DOHH2 (cell line): Measurements from ENCODE around the gene PIGR.

Experiments used
- H3F3A ChIP-seq: fragments of 200-600 bp; sonication (generic), shearing (Covaris generic); 2 replicates; pipeline ENCODE4 v1.6.0; 2016; ENCODE audit warnings: antibody characterized with exemption, mild to moderate bottlenecking; ENCODE audit not compliant: control insufficient read depth, insufficient read depth
- H3K27ac ChIP-seq: fragments of 200-600 bp; sonication (generic); 2 replicates; pipeline ENCODE4 v1.5.1; 2014; ENCODE audit warnings: low read depth, mild to moderate bottlenecking, low read length, moderate library complexity
- H3K27me3 ChIP-seq: fragments of 200-600 bp; sonication (generic); 2 replicates; pipeline ENCODE4 v1.6.1; 2014; ENCODE audit warnings: mild to moderate bottlenecking, low read length, mixed read lengths; ENCODE audit not compliant: control insufficient read depth
- H3K36me3 ChIP-seq: fragments of 200-600 bp; sonication (generic); 2 replicates; pipeline ENCODE4 v1.6.1; 2014; ENCODE audit warnings: mild to moderate bottlenecking, low read length, moderate library complexity, mixed read lengths; ENCODE audit not compliant: control insufficient read depth
- H3K4me1 ChIP-seq: fragments of 200-600 bp; sonication (generic); 2 replicates; pipeline ENCODE4 v1.6.1; 2014; ENCODE audit warnings: mild to moderate bottlenecking, low read length, mixed read lengths; ENCODE audit not compliant: control insufficient read depth
- H3K4me2 ChIP-seq: fragments of 200-600 bp; sonication (generic); 2 replicates; pipeline ENCODE4 v1.6.0; 2014; ENCODE audit warnings: mild to moderate bottlenecking, low read length, moderate library complexity
- H3K4me3 ChIP-seq: fragments of 200-600 bp; sonication (generic); 2 replicates; pipeline ENCODE4 v1.5.1; 2014; ENCODE audit warnings: mild to moderate bottlenecking, low read length, mixed read lengths
- H3K79me2 ChIP-seq: fragments of 200-600 bp; sonication (generic); 2 replicates; pipeline ENCODE4 v1.6.1; 2014; ENCODE audit warnings: mild to moderate bottlenecking, low read length, mixed read lengths; ENCODE audit not compliant: control insufficient read depth
- H3K9me2 ChIP-seq: fragments of 200-600 bp; sonication (generic); replicated peaks from 2 replicates; pipeline ENCODE4 v1.6.1; 2014; ENCODE audit warnings: mild to moderate bottlenecking, low read length, mixed read lengths; ENCODE audit not compliant: control insufficient read depth
- H3K9me3 ChIP-seq: fragments of 200-600 bp; sonication (generic); 2 replicates; pipeline ENCODE4 v1.6.1; 2014; ENCODE audit warnings: antibody characterized with exemption, low read length, mixed read lengths; ENCODE audit not compliant: control insufficient read depth, insufficient read depth
- H4K20me1 ChIP-seq: fragments of 200-600 bp; sonication (generic); 2 replicates; pipeline ENCODE4 v1.6.0; 2014; ENCODE audit warnings: low read depth, mild to moderate bottlenecking, antibody characterized with exemption, low read length, moderate library complexity; ENCODE audit not compliant: control insufficient read depth, insufficient read depth
- CTCF ChIP-seq: fragments of 200-600 bp; sonication (generic); IDR thresholded peaks from one replicate; pipeline ENCODE4 v1.5.1; 2014; ENCODE audit warnings: antibody characterized with exemption, mild to moderate bottlenecking, low read depth, low read length; ENCODE audit not compliant: poor library complexity, severe bottlenecking
- EZH2phosphoT487 ChIP-seq: fragments of 200-600 bp; sonication (generic); IDR thresholded peaks from 2 replicates; pipeline ENCODE4 v1.6.1; 2017; ENCODE audit warnings: borderline replicate concordance, mild to moderate bottlenecking, antibody characterized with exemption, low read length, moderate library complexity, mixed read lengths

Gene PIGR

GRCh38 chr1:206903687-206904086 lies 42.6 kb downstream of the PIGR start:
- H4K20me1 ChIP-seq: no peaks in the 10 kb centered on the region
- no peaks in the 10 kb centered on the region for H3F3A ChIP-seq
- peaks cover 28% of the 10 kb centered on the region for H3K27me3 ChIP-seq
- no peaks in the 10 kb centered on the region for H3K36me3 ChIP-seq
- no peak overlapping the region for H3K27ac ChIP-seq
- no peak overlapping the region for H3K4me3 ChIP-seq
- H3K4me2 ChIP-seq: no peak overlapping the region
- TF ChIP-seq CTCF (no peak), EZH2phosphoT487 (no peak)
- H3K79me2 ChIP-seq: no peaks in the 10 kb centered on the region
- H3K9me3 ChIP-seq: no peaks in the 10 kb centered on the region
- peaks cover 2% of the 10 kb centered on the region; the same call in 1 of the 2 replicates for H3K4me1 ChIP-seq
- no peaks in the 10 kb centered on the region for H3K9me2 ChIP-seq

GRCh38 chr1:206902702-206903101 lies 43.6 kb downstream of the PIGR start:
- no peaks in the 10 kb centered on the region for H3K36me3 ChIP-seq
- TF ChIP-seq EZH2phosphoT487 (no peak), CTCF (no peak)
- no peak overlapping the region for H3K27ac ChIP-seq
- H3K79me2 ChIP-seq: no peaks in the 10 kb centered on the region
- peaks cover 2% of the 10 kb centered on the region; the same call in 1 of the 2 replicates for H3K4me1 ChIP-seq
- no peaks in the 10 kb centered on the region for H3K9me3 ChIP-seq
- H3K4me2 ChIP-seq: no peak overlapping the region
- no peak overlapping the region for H3K4me3 ChIP-seq
- no peaks in the 10 kb centered on the region for H4K20me1 ChIP-seq
- peaks cover 21% of the 10 kb centered on the region for H3K27me3 ChIP-seq
- H3K9me2 ChIP-seq: no peaks in the 10 kb centered on the region
- no peaks in the 10 kb centered on the region for H3F3A ChIP-seq

GRCh38 chr1:206901944-206902343 lies 44.3 kb downstream of the PIGR start:
- no peak for TF ChIP-seq CTCF
- no peak for TF ChIP-seq EZH2phosphoT487
- no peaks in the 10 kb centered on the region for H3K9me2 ChIP-seq
- no peaks in the 10 kb centered on the region for H3K9me3 ChIP-seq
- H3K4me1 ChIP-seq: peaks cover 2% of the 10 kb centered on the region; the same call in 1 of the 2 replicates
- H3F3A ChIP-seq: no peaks in the 10 kb centered on the region
- H3K4me3 ChIP-seq: no peak overlapping the region
- H4K20me1 ChIP-seq: no peaks in the 10 kb centered on the region
- no peaks in the 10 kb centered on the region for H3K79me2 ChIP-seq
- no peaks in the 10 kb centered on the region for H3K36me3 ChIP-seq
- H3K27me3 ChIP-seq: peaks cover 21% of the 10 kb centered on the region
- no peak overlapping the region for H3K4me2 ChIP-seq
- H3K27ac ChIP-seq: no peak overlapping the region

GRCh38 chr1:206900149-206900548 lies 46.1 kb downstream of the PIGR start:
- Histone ChIP-seq H3K9me3 (no peaks in the 10 kb centered on the region), H3K27ac (no peak overlapping the region), H3K36me3 (no peaks in the 10 kb centered on the region), H4K20me1 (no peaks in the 10 kb centered on the region), H3K9me2 (no peaks in the 10 kb centered on the region), H3K79me2 (no peaks in the 10 kb centered on the region), H3K4me1 (no peaks in the 10 kb centered on the region; the same call in 1 of the 2 replicates), H3K4me3 (no peak overlapping the region), H3F3A (no peaks in the 10 kb centered on the region), H3K27me3 (peaks cover 23% of the 10 kb centered on the region; the same call in 1 of the 2 replicates), H3K4me2 (no peak overlapping the region)
- TF ChIP-seq CTCF (no peak), EZH2phosphoT487 (no peak)
